Esophagus squamous epithelium (tissue), 5 donors: Measurements from ENCODE around the gene SPTBN4. TPM values are rescaled to one million over a fixed set of nuclear protein-coding genes. Genes with fewer than 3 reads are reported as not detected.
A peak's percentile ranks its signal among the peaks of the same experiment; 100 is the strongest.

Experiments used
- DNase-seq: peaks from one replicate; lab custom pipeline; 2025; lab: John Stamatoyannopoulos, UW
- H3K27ac ChIP-seq, 4 donors: fragments of 200-600 bp; sonication (generic); one replicate each; pipeline ENCODE4 v1.5.1; 2016 to 2019; ENCODE audit warnings: mild to moderate bottlenecking in 1 of 4
- H3K27me3 ChIP-seq, 4 donors: fragments of 200-600 bp; sonication (generic); 1 replicate in 3 of 4; 2 replicates in 1 of 4; pipeline versions ENCODE4 v1.5.1 to v1.6.0; 2017 to 2021; ENCODE audit warnings: antibody characterized with exemption in 1 of 4
- H3K36me3 ChIP-seq, 3 donors: fragments of 200-600 bp; sonication (generic); one replicate each; pipeline ENCODE4 v1.5.1; 2016 to 2019
- H3K4me1 ChIP-seq, 3 donors: fragments of 200-600 bp; sonication (generic); one replicate each; pipeline ENCODE4 v1.5.1; 2017 to 2019
- H3K4me3 ChIP-seq, 4 donors: fragments of 200-600 bp; sonication (generic); 1 replicate in 3 of 4; 2 replicates in 1 of 4; pipeline ENCODE4 v1.5.1; 2016 to 2019; ENCODE audit warnings: mild to moderate bottlenecking in 2 of 4, moderate library complexity in 1 of 4
- H3K9me3 ChIP-seq, 3 donors: fragments of 200-600 bp; sonication (generic); one replicate each; pipeline ENCODE4 v1.5.1; 2016 to 2019
- CTCF ChIP-seq, 6 experiments: fragments of 450-650 bp in 4 of 6; fragments of 200-600 bp in 2 of 6; sonication (generic) in 2 of 6; IDR thresholded peaks; one replicate each; pipeline ENCODE4 v1.5.1; 2016 to 2019; ENCODE audit warnings: antibody characterized with exemption in 6 of 6, mild to moderate bottlenecking in 4 of 6, moderate library complexity in 4 of 6
- POLR2A ChIP-seq, 4 donors: fragments of 450-650 bp; IDR thresholded peaks; one replicate each; pipeline ENCODE4 v1.6.1; 2017; ENCODE audit warnings: antibody characterized with exemption in 4 of 4, mild to moderate bottlenecking in 4 of 4, moderate library complexity in 3 of 4
- WGBS, 2 donors: methylation state at CpG; one replicate each; pipeline ENCODE4 v1.1.5; 2018; 5-methylcytosine and 5-hydroxymethylcytosine counted together
- intact Hi-C: fragments of 100-400 bp; cut with DNase I; formaldehyde crosslinking; loops from one replicate; pipeline ENCODE4 v1.15.0; 2022
- total RNA-seq, 4 donors: library from RNA; depleted of rRNA; stranded (reverse); fragments of >200 nt; gene quantifications; one replicate each; pipeline ENCODE4 v1.1.0, GENCODE V29; 2016
- donor health status: DM: yes; HTN: yes; CAD: no.

Gene SPTBN4
- total RNA-seq, 4 donors from 2014 or later, result 0.08 to 2.0 (median 1.2) TPM

- no peak for DNase-seq
- TF ChIP-seq POLR2A (IDR thresholded peaks at IDR 0.05) (no peak), CTCF (IDR thresholded peaks at IDR 0.05) (no peak)
- peaks cover 6 to 83% (median 28%) of the 10 kb centered on the region in 3 donors for H3K36me3 ChIP-seq
- no peak overlapping the region for H3K4me3 ChIP-seq
- intact Hi-C loops, result no loop called here
- peaks cover 1 to 12% (median 8%) of the 10 kb centered on the region in 3 donors for H3K4me1 ChIP-seq
- no peaks in the 10 kb centered on the region for H3K27me3 ChIP-seq
- H3K9me3 ChIP-seq, result no peaks in the 10 kb centered on the region
- no peak overlapping the region for H3K27ac ChIP-seq
- 86 to 94% methylated on average over 1 to 2 of the region's 2 CpGs for WGBS, 2 donors
Observed at GRCh38 chr19:40582467-40582866, 115.7 kb downstream of the SPTBN4 start.

- DNase-seq, result no peak
- Histone ChIP-seq H3K4me1 (peaks cover 0 to 4% (median under 1%) of the 10 kb centered on the region in 3 donors), H3K27me3 (no peaks in the 10 kb centered on the region), H3K9me3 (no peaks in the 10 kb centered on the region), H3K4me3 (no peak overlapping the region), H3K27ac (no peak overlapping the region), H3K36me3 (peaks cover 6 to 91% (median 28%) of the 10 kb centered on the region in 3 donors)
- TF ChIP-seq POLR2A (IDR thresholded peaks at IDR 0.05), result no peak
- TF ChIP-seq CTCF (IDR thresholded peaks at IDR 0.05), result no peak
- intact Hi-C loops, result no loop called here
- 88 to 96% methylated on average over 5 to 9 of the region's 14 CpGs for WGBS, 2 donors
Observed at GRCh38 chr19:40583283-40583682, 116.5 kb downstream of the SPTBN4 start.

DNA sequence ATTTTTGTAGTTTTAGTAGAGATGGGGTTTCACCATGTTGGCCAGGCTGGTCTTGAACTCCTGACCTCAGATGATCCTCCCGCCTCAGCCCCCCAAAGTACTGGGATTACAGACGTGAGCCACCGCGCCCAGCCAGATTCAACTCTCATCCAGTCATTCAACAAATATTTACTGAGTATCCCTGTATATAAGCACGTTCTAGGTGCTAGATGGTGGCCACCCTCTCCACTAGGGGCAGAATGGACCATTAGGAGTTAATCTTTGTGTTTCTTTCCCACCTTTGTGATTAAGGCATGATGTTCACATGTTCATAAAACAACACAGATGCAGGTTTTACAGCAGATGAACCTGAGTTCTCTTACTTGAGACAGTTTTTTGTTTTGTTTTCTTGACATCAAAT is 117.2 kb downstream of the SPTBN4 start:
- no peak overlapping the region for H3K27ac ChIP-seq
- H3K36me3 ChIP-seq, result peaks cover 6 to 98% (median 28%) of the 10 kb centered on the region in 3 donors
- no peaks in the 10 kb centered on the region for H3K9me3 ChIP-seq
- intact Hi-C loops, result no loop called here
- no peak overlapping the region for H3K4me3 ChIP-seq
- TF ChIP-seq POLR2A (IDR thresholded peaks at IDR 0.05), result no peak
- peak in 1 of 6 experiments; percentile 38 for TF ChIP-seq CTCF (IDR thresholded peaks at IDR 0.05)
- H3K4me1 ChIP-seq, result no peaks in the 10 kb centered on the region
- 73 to 91% methylated on average over 5 of the region's 5 CpGs for WGBS, 2 donors
- no peak for DNase-seq
- H3K27me3 ChIP-seq, result no peaks in the 10 kb centered on the region

- no peak overlapping the region for H3K27ac ChIP-seq
- no peaks in the 10 kb centered on the region for H3K4me1 ChIP-seq
- H3K27me3 ChIP-seq, result no peaks in the 10 kb centered on the region
- intact Hi-C loops, result no loop called here
- no peak for DNase-seq
- 71 to 72% methylated on average over 11 of the region's 11 CpGs for WGBS, 2 donors
- peaks cover 3 to 89% (median 24%) of the 10 kb centered on the region in 3 donors for H3K36me3 ChIP-seq
- H3K4me3 ChIP-seq, result no peak overlapping the region
- no peak for TF ChIP-seq POLR2A (IDR thresholded peaks at IDR 0.05)
- TF ChIP-seq CTCF (IDR thresholded peaks at IDR 0.05), result no peak
- H3K9me3 ChIP-seq, result no peaks in the 10 kb centered on the region
Observed at GRCh38 chr19:40585241-40585981, 118.6 kb downstream of the SPTBN4 start.

DNA sequence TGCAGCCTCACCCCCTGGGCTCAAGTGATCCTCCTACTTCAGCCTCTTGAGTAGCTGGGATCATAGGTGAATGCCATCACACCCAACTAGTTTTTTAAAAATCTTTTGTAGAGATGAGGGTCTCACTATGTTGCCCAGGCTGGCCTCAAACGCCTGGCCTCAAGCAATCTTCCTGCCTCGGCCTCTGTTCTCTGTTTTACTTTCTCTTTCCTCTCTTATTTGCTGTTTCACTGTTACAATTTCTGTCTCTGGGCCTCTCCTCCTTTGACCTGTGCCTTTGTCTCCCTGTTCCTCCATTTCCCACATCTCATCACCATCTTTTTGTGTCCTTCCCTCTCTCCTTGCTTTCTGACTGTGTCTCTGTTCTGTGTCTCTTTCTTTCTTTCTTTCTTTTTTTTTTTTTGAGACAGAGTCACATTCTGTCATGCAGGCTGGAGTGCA is 119.2 kb downstream of the SPTBN4 start:
- H3K27ac ChIP-seq, result no peak overlapping the region
- 71 to 77% methylated on average over 2 of the region's 2 CpGs for WGBS, 2 donors
- peaks cover 0 to 89% (median 19%) of the 10 kb centered on the region in 3 donors for H3K36me3 ChIP-seq
- no peaks in the 10 kb centered on the region for H3K27me3 ChIP-seq
- no peak for DNase-seq
- H3K4me1 ChIP-seq, result no peaks in the 10 kb centered on the region
- H3K4me3 ChIP-seq, result no peak overlapping the region
- intact Hi-C loops, result no loop called here
- TF ChIP-seq POLR2A (IDR thresholded peaks at IDR 0.05) (no peak), CTCF (IDR thresholded peaks at IDR 0.05) (no peak)
- no peaks in the 10 kb centered on the region for H3K9me3 ChIP-seq
